HPDE6-E6E7 (cell line): ENCODE data around the gene GNG5.
"Not testable (repeated sequence)": the region's sequence is repeated elsewhere in the genome, so short reads cannot be mapped to it uniquely, and the experiment has no call there.

Source experiments
- DNase-seq: peaks from one replicate; pipeline ENCODE4 v3.0.0; 2011; ENCODE audit warnings: missing footprints; ENCODE audit errors: extremely low spot score

Gene GNG5

GRCh38 chr1:84489766-84490165 lies 16.6 kb downstream of the GNG5 start:
- DNase-seq = no peak

- DNase-seq = no peak
These were observed 18.3 kb downstream of the GNG5 start for GRCh38 chr1:84488107-84488506.

- DNase-seq = no peak
These were observed 25.1 kb downstream of the GNG5 start for GRCh38 chr1:84481317-84481716.

- no peak for DNase-seq
These were observed 25.7 kb downstream of the GNG5 start for GRCh38 chr1:84480650-84481049.

GRCh38 chr1:84479998-84480397 lies 26.4 kb downstream of the GNG5 start:
- no peak for DNase-seq

- peak; percentile 52 for DNase-seq
These were observed 27.2 kb downstream of the GNG5 start, which contains the start of gene RPF1 for GRCh38 chr1:84478876-84479868. Gene RPF1, plus strand, starts transcription at chr1:84479266. Its CDS starts 16 bp downstream, at chr1:84479282.

- no peak for DNase-seq
These were observed 30.2 kb downstream of the GNG5 start for GRCh38 chr1:84476225-84476624.

GRCh38 chr1:84467298-84467697 lies 39.1 kb downstream of the GNG5 start:
- DNase-seq = no peak

- DNase-seq = no peak
These were observed 44.3 kb downstream of the GNG5 start for GRCh38 chr1:84462118-84462517.

GRCh38 chr1:84452436-84452835 lies 53.9 kb downstream of the GNG5 start:
- no peak for DNase-seq

GRCh38 chr1:84450910-84451309 lies 55.5 kb downstream of the GNG5 start:
- no peak for DNase-seq

GRCh38 chr1:84448704-84449103 lies 57.7 kb downstream of the GNG5 start:
- DNase-seq = not testable (repeated sequence)
